Erythroblast (primary cell): ENCODE data around the gene PAPSS2.

Experiments
- GATA1 ChIP-seq: IDR thresholded peaks from 2 replicates; pipeline ENCODE4 v1.6.1; 2011; ENCODE audit warnings: low read depth, mild to moderate bottlenecking, control low read depth, low read length, moderate library complexity
- POLR2A ChIP-seq: IDR thresholded peaks from 2 replicates; pipeline ENCODE4 v1.6.1; 2011; ENCODE audit warnings: mild to moderate bottlenecking, low read length

- TF ChIP-seq POLR2A, result no peak
- TF ChIP-seq GATA1, result no peak
Observed at GRCh38 chr10:87660484-87661133, 931 bp downstream of the PAPSS2 start.
